Gastrocnemius medialis (tissue), 4 donors: Measurements from ENCODE around the gene HYAL1.

Experiments used
- CTCF ChIP-seq, 5 experiments: fragments of 450-650 bp in 3 of 5; fragments of 200-600 bp in 2 of 5; sonication (generic) in 2 of 5; IDR thresholded peaks in 4 of 5; conservative IDR thresholded peaks in 1 of 5; 1 replicate in 4 of 5; 2 replicates in 1 of 5; pipeline ENCODE4 v1.5.1; 2016 to 2019; ENCODE audit warnings: antibody characterized with exemption in 5 of 5, mild to moderate bottlenecking in 3 of 5, moderate library complexity in 3 of 5
- POLR2A ChIP-seq, 2 donors: fragments of 450-650 bp; IDR thresholded peaks; one replicate each; pipeline ENCODE4 v1.6.1; 2017; ENCODE audit warnings: antibody characterized with exemption in 2 of 2, mild to moderate bottlenecking in 2 of 2, moderate library complexity in 2 of 2

GRCh38 chr3:50322115-50322385 is 18.7 kb upstream of the HYAL1 start:
- TF ChIP-seq CTCF (IDR thresholded peaks at IDR 0.05 in 4 of 5, conservative IDR thresholded peaks at IDR 0.05 in 1 of 5): no peak
- no peak for TF ChIP-seq POLR2A (IDR thresholded peaks at IDR 0.05)
